Retinal pigment epithelial cell (primary cell): ENCODE data around the gene EIF3F.
A peak's percentile ranks its signal among the peaks of the same experiment; 100 is the strongest.

Experiments
- DNase-seq: peaks from one replicate; pipeline ENCODE4 v3.0.0-alpha.2; 2010; ENCODE audit warnings: low read depth
- H3K4me3 ChIP-seq: 2 replicates; pipeline ENCODE4 v1.5.1; 2011; ENCODE audit warnings: mild to moderate bottlenecking, low read length, control low read depth, moderate library complexity
- CTCF ChIP-seq: conservative IDR thresholded peaks from 2 replicates; pipeline ENCODE4 v1.5.1; 2011; ENCODE audit warnings: low read depth, low read length, control low read depth, inconsistent platforms

The EIF3F gene

DNA sequence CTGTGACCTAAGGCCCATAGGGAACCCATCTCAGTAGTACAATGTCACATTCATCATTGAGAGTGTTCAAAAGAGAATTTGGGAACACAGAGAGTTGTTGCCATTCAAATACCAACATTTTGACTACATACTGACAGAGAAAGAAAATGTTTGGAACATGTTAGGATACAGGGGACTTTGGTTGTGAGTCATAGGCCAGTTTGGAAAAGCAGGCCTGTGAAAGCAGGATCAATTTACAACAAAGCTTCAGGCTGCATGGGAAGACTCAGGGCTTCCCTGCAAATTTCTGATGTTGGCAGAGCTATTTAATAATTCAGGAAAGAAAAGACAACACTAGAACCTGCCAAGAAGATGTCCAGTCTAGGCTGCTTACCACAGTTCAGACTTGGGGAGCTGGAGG, 22.3 kb upstream of the EIF3F start:
- TF ChIP-seq CTCF: no peak
- no peak for DNase-seq
- no peak overlapping the region for H3K4me3 ChIP-seq

DNA sequence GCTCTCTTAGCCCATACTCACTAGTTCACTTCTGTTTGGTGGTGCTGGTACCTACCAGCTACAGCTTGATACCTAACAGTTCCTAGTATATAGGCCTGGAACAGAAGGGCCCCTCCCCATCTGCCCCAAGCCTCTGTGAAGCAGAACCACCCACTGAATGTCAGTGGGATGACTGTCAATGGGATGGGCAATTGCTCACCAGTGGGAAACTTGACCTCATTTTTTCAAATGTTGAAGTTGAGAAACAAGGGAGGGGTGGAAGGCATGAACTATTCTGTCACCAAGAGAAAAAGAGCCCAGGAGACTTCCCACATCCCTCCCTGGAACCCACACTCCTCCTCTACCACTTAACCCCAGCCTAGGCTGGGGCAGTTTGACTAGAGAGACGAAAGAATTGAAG, 21.8 kb upstream of the EIF3F start, which contains the start of gene NLRP10:
Gene NLRP10 (minus strand): TSS at position 62 of the 400 bp plus-strand sequence. CDS start 1,952 bp downstream, outside the sequence.
- no peak for DNase-seq
- H3K4me3 ChIP-seq: no peak within 1 kb of the TSS
- no peak for TF ChIP-seq CTCF

GRCh38 chr11:7967097-7967496, 20.0 kb upstream of the EIF3F start:
- no peak for DNase-seq
- no peak for TF ChIP-seq CTCF
- H3K4me3 ChIP-seq: no peak overlapping the region

- no peak for TF ChIP-seq CTCF
- H3K4me3 ChIP-seq: no peak overlapping the region
- DNase-seq: no peak
Measured at GRCh38 chr11:7967826-7968225, 19.3 kb upstream of the EIF3F start.

DNA sequence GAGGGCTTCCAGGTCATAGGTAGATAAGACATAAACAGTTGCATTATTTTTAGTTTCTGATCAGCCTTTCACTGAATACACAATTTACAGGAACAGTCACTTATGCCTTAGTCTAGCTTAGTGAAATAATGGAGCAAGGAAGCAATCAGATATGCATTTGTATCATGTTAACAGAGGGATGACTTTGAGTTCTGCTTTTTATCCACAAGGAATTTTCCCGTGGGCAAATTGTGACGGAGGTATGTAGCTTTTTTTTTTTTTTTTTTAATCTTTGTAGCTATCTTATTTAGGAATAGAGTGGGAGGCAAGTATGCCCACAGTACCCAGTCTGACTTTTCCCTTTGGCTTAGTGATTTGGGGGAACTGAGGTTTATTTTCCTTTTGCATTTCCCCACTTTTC, 18.5 kb upstream of the EIF3F start:
- H3K4me3 ChIP-seq: no peak overlapping the region
- TF ChIP-seq CTCF: no peak
- DNase-seq: no peak

- H3K4me3 ChIP-seq: peak overlapping the region; percentile 9
- peak; percentile 70 for DNase-seq
- TF ChIP-seq CTCF: no peak
Measured at GRCh38 chr11:7969756-7970646, 17.1 kb upstream of the EIF3F start.

- H3K4me3 ChIP-seq: no peak overlapping the region
- no peak for DNase-seq
- TF ChIP-seq CTCF: no peak
Measured at GRCh38 chr11:7971846-7972245, 15.3 kb upstream of the EIF3F start.
